ENCODE data around the gene LANCL2. TPM values are rescaled to one million over a fixed set of nuclear protein-coding genes. Genes with fewer than 3 reads are reported as not detected.

The LANCL2 gene
- total RNA-seq, 1 donor from 2014 or later, result 7.1 TPM

DNA sequence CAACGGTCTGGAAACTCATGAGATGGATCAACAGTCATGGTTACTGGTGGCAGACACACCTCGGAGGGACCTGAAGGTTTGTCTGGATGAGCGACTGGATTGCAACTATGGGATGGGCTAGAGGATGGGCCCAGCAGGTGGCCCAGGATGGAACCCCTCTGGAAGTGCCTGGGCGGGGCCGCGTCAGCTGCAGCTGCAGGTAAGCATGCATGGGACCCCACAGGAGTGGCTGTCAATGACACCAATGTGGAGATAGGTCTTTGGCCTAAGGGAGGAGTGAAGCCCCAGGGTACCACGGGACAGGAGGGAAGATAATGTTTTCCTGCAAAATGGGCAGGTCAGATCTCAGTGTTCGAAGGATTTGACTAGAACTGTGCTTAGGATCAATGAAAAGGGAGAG lies 103.4 kb downstream of the LANCL2 start:
- no peak overlapping the region for H3K9ac ChIP-seq
- H3F3A ChIP-seq (ENCODE audit: low read depth), result peaks cover 4% of the 10 kb centered on the region
- peaks cover 7% of the 10 kb centered on the region for H3K27me3 Mint-ChIP-seq (ENCODE audit: insufficient read depth, low read depth)
- H3K36me3 ChIP-seq, result no peaks in the 10 kb centered on the region
- H3K27ac ChIP-seq, result no peak overlapping the region
- H3K79me2 ChIP-seq (ENCODE audit: low read depth), result no peaks in the 10 kb centered on the region
- no peaks in the 10 kb centered on the region for H3K9me3 ChIP-seq (ENCODE audit: low read depth)
- H3K4me3 ChIP-seq, result no peak overlapping the region
- H3K27me3 ChIP-seq, result no peaks in the 10 kb centered on the region
- no peak for TF ChIP-seq EZH2 (IDR thresholded peaks at IDR 0.05)
- no peak for TF ChIP-seq CTCF (IDR thresholded peaks at IDR 0.05)
- no peak for DNase-seq (ENCODE audit: low spot score)
- H4K20me1 ChIP-seq (ENCODE audit: low read depth), result no peaks in the 10 kb centered on the region
- peaks cover 28% of the 10 kb centered on the region for H3K9me3 Mint-ChIP-seq
- H3K4me2 ChIP-seq, result no peak overlapping the region
- no peak overlapping the region for H3K4me3 Mint-ChIP-seq
- H3K4me1 ChIP-seq, result no peaks in the 10 kb centered on the region
- no peak overlapping the region for H3K27ac Mint-ChIP-seq
- peaks cover 2% of the 10 kb centered on the region for H3K4me1 Mint-ChIP-seq
- no peak overlapping the region for H2AFZ ChIP-seq (replicated peaks)
- peaks cover 40% of the 10 kb centered on the region for H3K36me3 Mint-ChIP-seq

DNA sequence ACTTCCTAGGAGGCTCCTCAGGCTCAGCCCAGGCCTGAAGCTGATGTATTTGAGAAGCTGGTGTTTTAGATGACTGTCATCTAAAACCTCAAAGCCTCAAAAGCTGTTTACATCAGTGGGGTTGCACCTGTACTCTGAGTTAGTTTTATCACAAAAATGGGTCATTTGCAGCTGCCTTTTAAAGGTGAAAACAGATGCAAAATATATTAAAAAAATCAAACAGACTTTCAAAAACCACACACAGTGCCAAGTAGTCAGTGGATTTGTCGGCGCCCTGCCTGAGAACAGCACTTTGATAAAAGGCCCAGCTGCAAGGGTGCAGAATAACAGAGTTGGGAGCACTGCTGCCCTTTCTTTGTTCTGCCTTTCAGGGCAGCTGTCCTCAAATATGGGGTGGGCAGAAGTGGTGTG lies 104.1 kb downstream of the LANCL2 start:
- Histone ChIP-seq H2AFZ (replicated peaks) (no peak overlapping the region), H3F3A (ENCODE audit: low read depth) (peaks cover 4% of the 10 kb centered on the region), H3K27me3 (no peaks in the 10 kb centered on the region), H3K4me2 (no peak overlapping the region), H3K27ac (peak overlapping the region; percentile 34), H3K4me1 (no peaks in the 10 kb centered on the region), H3K4me3 (no peak overlapping the region), H4K20me1 (ENCODE audit: low read depth) (no peaks in the 10 kb centered on the region), H3K9me3 (ENCODE audit: low read depth) (no peaks in the 10 kb centered on the region), H3K36me3 (no peaks in the 10 kb centered on the region), H3K9ac (no peak overlapping the region), H3K79me2 (ENCODE audit: low read depth) (no peaks in the 10 kb centered on the region)
- Mint-ChIP-seq H3K36me3 (peaks cover 36% of the 10 kb centered on the region), H3K27me3 (ENCODE audit: insufficient read depth, low read depth) (peaks cover 7% of the 10 kb centered on the region), H3K4me3 (no peak overlapping the region), H3K9me3 (peaks cover 27% of the 10 kb centered on the region), H3K27ac (no peak overlapping the region), H3K4me1 (peaks cover 2% of the 10 kb centered on the region)
- TF ChIP-seq CTCF (IDR thresholded peaks at IDR 0.05), result no peak
- TF ChIP-seq EZH2phosphoT487 (IDR thresholded peaks at IDR 0.05), result no peak
- TF ChIP-seq EZH2 (IDR thresholded peaks at IDR 0.05), result no peak
- no peak for DNase-seq (ENCODE audit: low spot score)

DNA sequence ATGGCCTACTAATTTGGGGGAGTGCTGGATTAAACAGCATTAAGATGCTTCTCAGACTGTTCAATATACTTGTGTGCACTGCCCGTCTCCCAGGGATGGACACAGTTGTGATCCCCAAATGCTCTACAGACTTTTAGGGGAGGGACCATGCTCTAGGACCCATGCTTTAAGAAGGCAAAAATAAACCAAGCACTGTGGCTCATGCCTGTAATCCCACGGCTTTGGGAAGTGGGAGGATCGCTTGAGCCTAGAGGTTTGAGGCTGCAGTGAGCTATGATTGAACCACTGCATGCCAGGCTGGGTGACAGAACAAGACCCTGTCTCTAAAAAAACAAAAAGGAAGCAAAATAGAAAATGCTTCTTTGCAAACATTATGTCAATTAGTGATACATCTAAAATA lies 104.6 kb downstream of the LANCL2 start:
- no peak for TF ChIP-seq EZH2phosphoT487 (IDR thresholded peaks at IDR 0.05)
- no peak for TF ChIP-seq EZH2 (IDR thresholded peaks at IDR 0.05)
- no peak for TF ChIP-seq CTCF (IDR thresholded peaks at IDR 0.05)

More for the DNA sequence above, 104.6 kb downstream of the LANCL2 start:
- no peak overlapping the region for H3K4me3 Mint-ChIP-seq
- H3K27ac ChIP-seq, result peak overlapping the region; percentile 34
- H3K4me2 ChIP-seq, result no peak overlapping the region
- H3K79me2 ChIP-seq (ENCODE audit: low read depth), result no peaks in the 10 kb centered on the region
- H3K27ac Mint-ChIP-seq, result no peak overlapping the region
- H3F3A ChIP-seq (ENCODE audit: low read depth), result peaks cover 4% of the 10 kb centered on the region
- no peak overlapping the region for H2AFZ ChIP-seq (replicated peaks)
- no peaks in the 10 kb centered on the region for H3K36me3 ChIP-seq
- DNase-seq (ENCODE audit: low spot score), result no peak
- no peak overlapping the region for H3K9ac ChIP-seq
- no peaks in the 10 kb centered on the region for H3K9me3 ChIP-seq (ENCODE audit: low read depth)
- no peaks in the 10 kb centered on the region for H3K27me3 ChIP-seq
- H3K4me3 ChIP-seq, result no peak overlapping the region
- no peaks in the 10 kb centered on the region for H3K4me1 ChIP-seq
- H3K4me1 Mint-ChIP-seq, result peaks cover 2% of the 10 kb centered on the region
- peaks cover 33% of the 10 kb centered on the region for H3K36me3 Mint-ChIP-seq
- H3K27me3 Mint-ChIP-seq (ENCODE audit: insufficient read depth, low read depth), result peaks cover 5% of the 10 kb centered on the region
- peaks cover 24% of the 10 kb centered on the region for H3K9me3 Mint-ChIP-seq
- no peaks in the 10 kb centered on the region for H4K20me1 ChIP-seq (ENCODE audit: low read depth)

All from neural progenitor cell (in vitro differentiated cells).